Measurements from ENCODE around the gene IFNA2.
"Not testable (repeated sequence)": the region's sequence is repeated elsewhere in the genome, so short reads cannot be mapped to it uniquely, and the experiment has no call there.

The IFNA2 gene

GRCh38 chr9:21385131-21385670 is at the start of gene IFNA2:
Gene IFNA2 (minus strand): TSS chr9:21385398. CDS start chr9:21385329, 69 bp downstream.
- DNase-seq: no peak

- not testable (repeated sequence) for DNase-seq
Observed at GRCh38 chr9:21435015-21435383, 49.8 kb upstream of the IFNA2 start.

GRCh38 chr9:21434202-21435014 is 49.2 kb upstream of the IFNA2 start:
- DNase-seq: peak in 2 of 4 experiments; percentile 2 to 3

GRCh38 chr9:21432672-21433425 is 47.7 kb upstream of the IFNA2 start:
- DNase-seq: no peak

GRCh38 chr9:21429191-21429590 is 44.0 kb upstream of the IFNA2 start:
- DNase-seq: no peak

- no peak for DNase-seq
Observed at GRCh38 chr9:21428235-21428634, 43.0 kb upstream of the IFNA2 start.

GRCh38 chr9:21415493-21416267 is 30.5 kb upstream of the IFNA2 start:
- DNase-seq: no peak

- no peak for DNase-seq
Observed at GRCh38 chr9:21414220-21414940, 29.2 kb upstream of the IFNA2 start.

- DNase-seq: no peak
Observed at GRCh38 chr9:21413624-21414023, 28.4 kb upstream of the IFNA2 start.

- DNase-seq: no peak
Observed at GRCh38 chr9:21413151-21413550, 28.0 kb upstream of the IFNA2 start.

- no peak for DNase-seq
Observed at GRCh38 chr9:21412107-21412506, 26.9 kb upstream of the IFNA2 start.

- no peak for DNase-seq
Observed at GRCh38 chr9:21408817-21409216, 23.6 kb upstream of the IFNA2 start, which contains the start of gene IFNA8. Gene IFNA8 (plus strand): TSS chr9:21409117. CDS start chr9:21409177, 60 bp downstream.

- DNase-seq: no peak
Observed at GRCh38 chr9:21404146-21404545, 18.9 kb upstream of the IFNA2 start.

- no peak for DNase-seq
Observed at GRCh38 chr9:21402386-21403251, 17.4 kb upstream of the IFNA2 start.

- DNase-seq: no peak
Observed at GRCh38 chr9:21399956-21400355, 14.8 kb upstream of the IFNA2 start.

GRCh38 chr9:21398955-21399489 is 13.8 kb upstream of the IFNA2 start:
- DNase-seq: no peak

GRCh38 chr9:21395778-21396717 is 10.8 kb upstream of the IFNA2 start:
- peak; percentile 10 to 62 (median 34) for DNase-seq

- DNase-seq: no peak
Observed at GRCh38 chr9:21392270-21392669, 7.1 kb upstream of the IFNA2 start.

GRCh38 chr9:21383627-21384026 is 1.6 kb downstream of the IFNA2 start:
- no peak for DNase-seq
